ENCODE results near the gene GPRIN3. TPM values are rescaled to one million over a fixed set of nuclear protein-coding genes. Genes with fewer than 3 reads are reported as not detected.

GPRIN3 gene
- total and polyA plus RNA-seq, 2 experiments from 2014 or later: 0.74 to 3.2 TPM

DNA sequence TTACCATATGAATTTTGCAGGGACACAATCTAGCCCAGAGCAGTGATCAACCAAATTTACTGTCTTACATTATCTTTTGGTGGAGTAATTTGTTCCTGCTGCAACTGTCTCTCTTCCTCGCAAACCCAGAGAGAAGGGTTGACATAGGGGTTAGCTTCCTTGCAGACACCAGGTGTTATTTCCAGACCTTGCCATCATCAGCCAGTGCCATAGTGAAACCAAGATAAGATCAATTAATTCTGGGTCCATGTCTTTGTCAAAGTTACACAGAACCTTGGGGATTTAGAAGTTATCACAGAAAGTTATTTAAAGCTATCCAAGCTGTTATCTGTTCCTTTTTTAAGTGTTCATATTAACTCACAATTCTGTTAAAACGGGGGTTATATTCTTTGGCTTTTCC, 23.6 kb upstream of the GPRIN3 start (continued):
- TF ChIP-seq, protein P1, sequence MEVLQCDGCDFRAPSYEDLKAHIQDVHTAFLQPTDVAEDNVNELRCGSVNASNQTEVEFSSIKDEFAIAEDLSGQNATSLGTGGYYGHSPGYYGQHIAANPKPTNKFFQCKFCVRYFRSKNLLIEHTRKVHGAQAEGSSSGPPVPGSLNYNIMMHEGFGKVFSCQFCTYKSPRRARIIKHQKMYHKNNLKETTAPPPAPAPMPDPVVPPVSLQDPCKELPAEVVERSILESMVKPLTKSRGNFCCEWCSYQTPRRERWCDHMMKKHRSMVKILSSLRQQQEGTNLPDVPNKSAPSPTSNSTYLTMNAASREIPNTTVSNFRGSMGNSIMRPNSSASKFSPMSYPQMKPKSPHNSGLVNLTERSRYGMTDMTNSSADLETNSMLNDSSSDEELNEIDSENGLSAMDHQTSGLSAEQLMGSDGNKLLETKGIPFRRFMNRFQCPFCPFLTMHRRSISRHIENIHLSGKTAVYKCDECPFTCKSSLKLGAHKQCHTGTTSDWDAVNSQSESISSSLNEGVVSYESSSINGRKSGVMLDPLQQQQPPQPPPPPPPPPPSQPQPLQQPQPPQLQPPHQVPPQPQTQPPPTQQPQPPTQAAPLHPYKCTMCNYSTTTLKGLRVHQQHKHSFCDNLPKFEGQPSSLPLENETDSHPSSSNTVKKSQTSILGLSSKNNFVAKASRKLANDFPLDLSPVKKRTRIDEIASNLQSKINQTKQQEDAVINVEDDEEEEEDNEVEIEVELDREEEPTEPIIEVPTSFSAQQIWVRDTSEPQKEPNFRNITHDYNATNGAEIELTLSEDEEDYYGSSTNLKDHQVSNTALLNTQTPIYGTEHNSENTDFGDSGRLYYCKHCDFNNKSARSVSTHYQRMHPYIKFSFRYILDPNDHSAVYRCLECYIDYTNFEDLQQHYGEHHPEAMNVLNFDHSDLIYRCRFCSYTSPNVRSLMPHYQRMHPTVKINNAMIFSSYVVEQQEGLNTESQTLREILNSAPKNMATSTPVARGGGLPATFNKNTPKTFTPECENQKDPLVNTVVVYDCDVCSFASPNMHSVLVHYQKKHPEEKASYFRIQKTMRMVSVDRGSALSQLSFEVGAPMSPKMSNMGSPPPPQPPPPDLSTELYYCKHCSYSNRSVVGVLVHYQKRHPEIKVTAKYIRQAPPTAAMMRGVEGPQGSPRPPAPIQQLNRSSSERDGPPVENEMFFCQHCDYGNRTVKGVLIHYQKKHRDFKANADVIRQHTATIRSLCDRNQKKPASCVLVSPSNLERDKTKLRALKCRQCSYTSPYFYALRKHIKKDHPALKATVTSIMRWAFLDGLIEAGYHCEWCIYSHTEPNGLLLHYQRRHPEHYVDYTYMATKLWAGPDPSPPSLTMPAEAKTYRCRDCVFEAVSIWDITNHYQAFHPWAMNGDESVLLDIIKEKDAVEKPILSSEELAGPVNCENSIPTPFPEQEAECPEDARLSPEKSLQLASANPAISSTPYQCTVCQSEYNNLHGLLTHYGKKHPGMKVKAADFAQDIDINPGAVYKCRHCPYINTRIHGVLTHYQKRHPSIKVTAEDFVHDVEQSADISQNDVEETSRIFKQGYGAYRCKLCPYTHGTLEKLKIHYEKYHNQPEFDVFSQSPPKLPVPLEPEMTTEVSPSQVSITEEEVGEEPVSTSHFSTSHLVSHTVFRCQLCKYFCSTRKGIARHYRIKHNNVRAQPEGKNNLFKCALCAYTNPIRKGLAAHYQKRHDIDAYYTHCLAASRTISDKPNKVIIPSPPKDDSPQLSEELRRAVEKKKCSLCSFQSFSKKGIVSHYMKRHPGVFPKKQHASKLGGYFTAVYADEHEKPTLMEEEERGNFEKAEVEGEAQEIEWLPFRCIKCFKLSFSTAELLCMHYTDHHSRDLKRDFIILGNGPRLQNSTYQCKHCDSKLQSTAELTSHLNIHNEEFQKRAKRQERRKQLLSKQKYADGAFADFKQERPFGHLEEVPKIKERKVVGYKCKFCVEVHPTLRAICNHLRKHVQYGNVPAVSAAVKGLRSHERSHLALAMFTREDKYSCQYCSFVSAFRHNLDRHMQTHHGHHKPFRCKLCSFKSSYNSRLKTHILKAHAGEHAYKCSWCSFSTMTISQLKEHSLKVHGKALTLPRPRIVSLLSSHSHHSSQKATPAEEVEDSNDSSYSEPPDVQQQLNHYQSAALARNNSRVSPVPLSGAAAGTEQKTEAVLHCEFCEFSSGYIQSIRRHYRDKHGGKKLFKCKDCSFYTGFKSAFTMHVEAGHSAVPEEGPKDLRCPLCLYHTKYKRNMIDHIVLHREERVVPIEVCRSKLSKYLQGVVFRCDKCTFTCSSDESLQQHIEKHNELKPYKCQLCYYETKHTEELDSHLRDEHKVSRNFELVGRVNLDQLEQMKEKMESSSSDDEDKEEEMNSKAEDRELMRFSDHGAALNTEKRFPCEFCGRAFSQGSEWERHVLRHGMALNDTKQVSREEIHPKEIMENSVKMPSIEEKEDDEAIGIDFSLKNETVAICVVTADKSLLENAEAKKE (CRISPR knock-in tag; IDR thresholded peaks at IDR 0.05): no peak
- TF ChIP-seq JUNB (IDR thresholded peaks at IDR 0.05; ENCODE audit: unreplicated experiment): no peak
- no peak for TF ChIP-seq EZH2phosphoT487 (IDR thresholded peaks at IDR 0.05; ENCODE audit: unreplicated experiment)
- no peak for TF ChIP-seq NANOG (IDR thresholded peaks at IDR 0.05; ENCODE audit: borderline replicate concordance)
- no peak for TF ChIP-seq REST (IDR thresholded peaks at IDR 0.05; ENCODE audit: unreplicated experiment)
- TF ChIP-seq, protein P2, sequence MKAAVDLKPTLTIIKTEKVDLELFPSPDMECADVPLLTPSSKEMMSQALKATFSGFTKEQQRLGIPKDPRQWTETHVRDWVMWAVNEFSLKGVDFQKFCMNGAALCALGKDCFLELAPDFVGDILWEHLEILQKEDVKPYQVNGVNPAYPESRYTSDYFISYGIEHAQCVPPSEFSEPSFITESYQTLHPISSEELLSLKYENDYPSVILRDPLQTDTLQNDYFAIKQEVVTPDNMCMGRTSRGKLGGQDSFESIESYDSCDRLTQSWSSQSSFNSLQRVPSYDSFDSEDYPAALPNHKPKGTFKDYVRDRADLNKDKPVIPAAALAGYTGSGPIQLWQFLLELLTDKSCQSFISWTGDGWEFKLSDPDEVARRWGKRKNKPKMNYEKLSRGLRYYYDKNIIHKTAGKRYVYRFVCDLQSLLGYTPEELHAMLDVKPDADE (IDR thresholded peaks at IDR 0.05): no peak
- TF ChIP-seq CTCF (conservative IDR thresholded peaks at IDR 0.05; ENCODE audit: low read depth in 2 of 2): no peak
- no peak for TF ChIP-seq POLR2AphosphoS5 (IDR thresholded peaks at IDR 0.05; ENCODE audit: low read depth)

Data from GM23338 (cell line).